ENCODE results near the gene SLC39A3.

Gene SLC39A3

DNA sequence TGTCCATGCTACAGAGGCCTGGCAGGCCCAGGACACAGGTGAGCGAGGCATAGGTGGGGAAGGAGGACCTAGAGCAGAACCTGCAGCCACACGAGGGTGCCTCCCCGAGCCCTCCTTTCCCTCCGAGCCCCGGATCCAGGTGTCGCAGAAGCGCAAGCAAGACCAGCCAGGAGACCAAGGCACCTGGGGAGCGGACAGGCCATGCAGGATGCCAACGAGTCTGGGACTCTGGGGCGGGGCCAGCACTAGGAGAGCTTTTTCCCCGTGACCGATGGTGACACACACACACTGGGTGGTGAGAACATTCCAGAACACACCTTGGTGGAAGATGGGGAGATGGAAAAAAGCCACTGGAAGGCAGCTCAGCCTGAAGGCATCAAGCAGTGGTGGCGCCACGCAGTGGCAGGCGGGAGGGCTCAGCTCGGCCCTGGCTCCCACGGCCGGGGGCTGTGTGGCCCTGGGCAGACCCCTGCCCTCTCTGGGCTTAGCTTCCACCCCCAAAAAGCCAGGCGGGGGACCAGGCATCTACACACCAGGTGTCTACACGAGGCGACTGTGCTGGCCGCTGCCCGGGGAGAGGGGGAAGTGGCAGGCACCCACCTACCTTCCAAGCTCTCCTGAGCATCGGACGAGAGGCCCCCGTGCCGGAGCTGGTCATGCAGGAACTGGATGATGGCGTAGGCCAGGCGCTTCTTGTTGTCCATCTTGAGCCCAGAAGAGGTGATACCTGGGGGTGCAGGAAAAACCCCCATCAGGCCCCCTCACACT, 28.7 kb upstream of the SLC39A3 start:
- no peak for DNase-seq

DNA sequence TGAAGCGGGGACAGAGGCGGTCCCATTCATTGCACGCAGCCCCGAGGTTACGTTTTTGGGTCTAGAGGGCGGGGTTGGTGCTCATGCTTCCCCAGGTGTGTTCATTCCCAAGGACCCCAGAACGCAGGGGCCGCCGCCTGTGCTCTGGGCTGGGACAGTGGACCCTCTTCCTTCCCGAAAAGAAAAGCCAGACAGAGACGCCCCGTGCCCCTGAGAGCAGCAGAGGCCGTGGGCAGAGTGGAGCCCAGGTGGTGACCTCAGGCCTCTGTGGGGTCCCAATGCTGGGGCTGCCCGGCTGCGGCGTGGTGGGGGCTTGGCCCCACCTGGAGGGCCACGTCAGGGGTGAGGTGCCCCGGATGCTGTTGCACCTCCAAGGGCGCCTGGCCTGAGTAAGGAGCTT, 27.9 kb upstream of the SLC39A3 start:
- DNase-seq = no peak

DNA sequence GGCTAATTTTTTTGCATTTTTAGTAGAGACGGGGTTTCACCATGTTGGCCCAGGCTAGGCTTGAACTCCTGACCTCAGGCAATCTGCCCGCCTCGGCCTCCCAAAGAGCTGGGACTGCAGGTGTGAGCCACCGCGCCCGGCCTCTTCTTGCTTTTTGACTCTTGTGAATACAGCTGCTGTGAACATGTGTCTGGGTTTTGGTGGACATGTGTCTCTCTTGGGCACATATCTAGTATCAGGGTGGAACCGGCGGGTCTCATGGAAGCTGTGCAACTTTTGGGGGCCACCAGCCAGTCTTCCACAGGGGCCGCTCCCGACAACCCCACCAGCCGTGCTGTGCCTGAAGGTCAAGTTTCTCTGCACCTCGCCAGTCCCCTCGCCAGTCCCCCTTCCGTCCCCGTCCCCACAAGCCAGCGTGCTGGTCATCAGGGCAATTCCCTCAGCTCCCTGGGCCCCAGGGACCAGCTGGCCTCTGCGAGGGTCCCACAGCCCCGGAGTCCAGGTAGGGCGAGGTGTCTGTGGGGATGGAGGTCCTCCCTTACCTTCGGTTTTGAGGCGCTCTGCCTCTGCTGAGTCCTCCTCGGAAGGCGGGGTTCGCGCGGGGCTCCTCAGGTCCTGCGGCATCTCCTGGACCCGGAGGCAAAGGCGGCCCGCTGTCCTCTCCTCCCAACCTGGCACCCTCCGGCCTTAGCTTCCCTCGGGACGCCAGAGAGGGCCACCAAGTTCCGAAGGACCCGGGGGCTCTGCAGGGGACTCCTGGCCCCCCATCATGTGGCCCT, 27.0 kb upstream of the SLC39A3 start:
- no peak for DNase-seq

DNA sequence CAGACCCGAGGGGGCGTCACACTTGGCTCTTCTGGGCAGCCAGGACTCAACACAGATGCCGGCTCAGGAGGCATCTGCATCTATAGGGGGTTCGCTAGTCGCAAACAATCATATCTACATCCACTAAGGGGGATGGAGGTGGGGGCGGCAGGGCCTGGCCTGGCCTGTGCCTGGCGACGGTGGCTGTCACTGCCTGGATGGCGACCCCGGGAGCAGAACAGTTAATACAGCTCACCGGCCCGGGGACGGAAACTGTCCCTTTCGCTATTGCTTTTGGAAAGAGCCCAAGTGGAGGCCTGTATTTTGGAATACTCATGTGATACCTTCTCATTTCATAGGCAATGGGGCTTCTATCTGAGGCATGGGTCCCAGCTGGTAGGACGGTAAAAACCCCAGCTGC, 25.6 kb upstream of the SLC39A3 start:
- DNase-seq = no peak

DNA sequence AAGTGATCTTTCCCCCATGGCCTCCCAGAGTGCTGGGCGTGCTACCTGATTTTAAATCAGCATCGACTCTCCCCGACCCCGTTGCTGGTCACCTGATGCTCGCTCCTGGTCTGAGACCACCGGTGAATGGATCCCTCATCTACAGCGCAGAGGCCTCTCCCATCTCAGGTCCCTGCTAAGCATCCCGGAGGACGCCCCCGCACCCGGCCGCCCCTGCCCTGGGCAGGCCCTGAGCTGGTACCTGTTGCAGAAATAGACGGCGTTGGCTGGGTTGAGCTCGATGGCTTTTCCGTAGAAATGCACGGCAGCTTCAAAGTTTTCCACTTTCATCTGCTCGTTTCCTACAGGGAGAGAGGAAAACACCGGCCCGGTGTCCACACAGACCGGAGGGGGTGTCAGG, 25.1 kb upstream of the SLC39A3 start:
- no peak for DNase-seq

DNA sequence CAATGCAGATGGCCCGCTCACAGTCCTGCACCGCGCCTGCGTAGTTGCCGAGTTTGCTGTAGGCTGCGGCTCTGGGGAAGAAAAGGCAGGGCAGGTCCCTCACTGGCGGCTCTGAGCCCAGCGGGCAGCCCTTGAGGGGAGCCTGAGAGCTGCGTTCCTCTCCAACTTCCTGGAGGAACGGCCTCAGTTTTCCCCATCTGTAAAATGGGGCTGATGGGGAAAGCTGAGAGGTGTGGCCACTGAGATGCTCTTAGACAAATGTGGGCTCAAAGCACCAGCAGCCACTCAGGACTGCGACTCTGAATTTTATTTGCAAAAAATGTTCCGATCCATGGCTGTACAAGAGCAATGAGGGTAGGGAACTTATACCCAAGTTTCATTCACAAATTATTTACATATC, 23.9 kb upstream of the SLC39A3 start:
- DNase-seq = no peak

DNA sequence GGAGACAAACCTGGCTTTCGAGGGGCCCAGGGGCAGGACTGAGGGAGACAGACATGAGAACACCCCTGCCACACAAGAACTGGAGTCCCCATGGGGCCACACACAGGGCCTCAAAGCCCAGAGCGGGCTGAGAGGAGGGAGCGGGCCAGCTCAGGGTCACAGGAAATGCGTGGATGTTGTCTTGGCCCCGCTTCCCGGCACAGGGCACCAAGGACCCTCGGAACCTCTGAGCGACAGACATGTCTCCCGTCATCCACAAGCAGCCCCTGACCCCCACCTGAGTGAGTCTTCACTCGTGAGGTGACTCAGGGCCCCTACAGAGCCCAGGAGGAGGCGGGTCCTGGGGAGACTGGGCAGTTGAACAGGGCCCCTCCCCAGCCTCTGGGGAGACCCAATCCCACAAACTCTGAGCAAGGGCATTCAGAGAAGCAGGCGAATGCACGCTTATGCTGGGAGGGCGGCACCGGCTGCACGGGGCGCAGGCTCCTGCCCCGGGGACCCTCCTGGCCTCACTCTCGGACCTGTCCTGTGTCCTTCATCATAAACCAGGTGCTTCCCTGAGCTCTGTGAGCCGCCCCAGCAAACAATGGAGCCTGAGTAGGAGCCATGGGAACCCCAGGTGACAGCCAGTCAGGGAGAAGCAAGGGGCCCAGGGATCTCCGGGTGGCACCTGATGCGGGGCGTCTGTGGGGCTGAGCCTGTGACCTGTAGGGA, 23.1 kb upstream of the SLC39A3 start:
- no peak for DNase-seq

DNA sequence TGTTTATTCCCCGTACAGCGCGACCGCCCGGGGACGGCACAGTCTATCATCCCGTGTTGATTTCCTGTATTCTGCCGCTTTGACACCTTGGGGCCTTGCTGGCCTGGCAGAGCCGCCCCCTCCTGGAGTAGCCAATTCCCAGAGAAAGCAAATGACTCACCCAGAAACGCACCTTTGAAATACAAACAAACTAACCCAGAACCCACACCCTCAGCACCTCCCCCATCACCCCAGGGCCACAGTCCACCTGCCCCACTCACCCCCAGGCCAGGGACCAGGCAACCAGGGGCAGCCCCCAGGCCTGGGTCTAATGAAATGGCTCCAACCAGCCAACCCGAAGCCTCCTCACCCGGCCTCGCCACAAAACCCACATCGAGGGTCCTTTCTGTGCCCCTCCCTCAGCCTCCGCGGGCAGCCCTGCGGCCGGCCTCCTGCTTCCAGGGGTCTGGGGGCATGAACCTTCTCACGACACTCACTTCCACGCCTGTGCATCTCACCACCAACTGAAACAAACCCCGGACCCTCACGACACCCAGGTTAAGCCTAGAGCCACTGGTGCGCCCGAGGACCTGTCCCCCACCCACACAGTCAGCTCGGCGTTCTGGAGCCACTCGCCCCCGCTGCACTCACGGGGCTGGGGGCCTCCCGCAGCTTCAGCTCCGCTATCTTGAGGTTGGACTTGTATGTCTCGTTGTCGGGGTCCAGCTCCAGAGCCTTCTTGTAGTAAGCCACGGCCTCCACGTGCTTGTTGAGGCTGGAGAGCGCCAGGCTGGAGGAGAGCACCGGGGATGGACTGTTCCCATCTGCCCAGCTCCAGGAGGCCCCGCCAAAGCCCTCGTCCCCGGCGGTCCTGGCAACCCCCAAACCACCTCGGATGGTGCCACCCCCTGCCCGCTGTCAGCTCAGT, 22.3 kb upstream of the SLC39A3 start:
- no peak for DNase-seq

DNA sequence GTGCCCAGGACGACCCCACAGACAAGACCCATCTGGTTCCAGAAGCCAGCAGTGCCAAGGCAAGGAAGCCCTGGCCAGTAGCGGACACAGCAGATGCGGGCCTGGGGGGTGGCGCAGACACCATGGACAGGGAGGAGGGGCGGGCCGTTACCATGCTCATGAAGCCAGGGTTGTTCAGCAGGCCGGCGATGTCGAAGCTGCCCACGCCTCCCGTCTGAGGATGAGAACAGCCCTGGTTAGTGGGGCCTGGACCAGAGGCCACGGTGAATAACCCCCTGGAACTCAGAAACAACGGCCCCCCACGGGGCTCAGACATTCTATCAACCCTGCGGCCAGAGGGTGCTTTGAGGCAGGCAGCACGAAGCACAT, 21.5 kb upstream of the SLC39A3 start:
- DNase-seq = no peak

DNA sequence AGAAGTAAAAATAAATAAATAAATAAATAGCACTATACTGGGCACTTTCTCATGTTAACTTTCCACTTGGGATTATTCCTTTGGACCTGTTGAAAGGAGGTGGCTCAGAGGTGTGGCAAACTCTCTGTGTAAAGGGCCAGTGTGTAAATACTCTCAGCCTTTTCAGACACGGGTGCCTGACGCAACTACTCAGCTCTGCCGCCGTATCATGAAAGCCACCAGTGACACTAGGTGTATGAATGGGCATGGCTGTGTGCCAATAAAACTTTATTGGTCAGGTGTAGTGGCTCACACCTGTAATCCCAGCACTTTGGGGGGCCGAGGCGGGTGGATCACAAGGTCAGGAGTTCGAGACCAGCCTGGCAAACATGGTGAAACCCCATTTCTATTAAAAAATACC, 20.1 kb upstream of the SLC39A3 start:
- no peak for DNase-seq

DNA sequence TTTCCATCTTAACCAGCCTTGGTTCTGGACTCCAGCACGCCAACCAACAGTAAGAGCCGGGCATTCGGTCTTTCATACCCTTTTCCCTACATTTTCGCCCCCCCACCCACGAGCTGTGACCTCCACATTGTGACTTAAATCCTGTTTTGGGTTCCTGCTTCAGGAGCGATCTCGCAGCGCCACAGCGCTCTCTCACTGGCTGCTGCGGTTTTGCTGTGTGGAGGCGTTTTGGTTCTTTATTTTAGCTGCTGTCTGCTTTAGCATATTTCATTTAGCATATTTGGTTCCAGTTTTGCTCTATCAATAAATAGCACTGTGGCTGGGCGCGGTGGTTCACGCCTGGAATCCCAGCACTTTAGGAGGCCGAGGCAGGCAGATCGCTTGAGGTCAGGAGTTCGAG, 19.5 kb upstream of the SLC39A3 start:
- DNase-seq = no peak

DNA sequence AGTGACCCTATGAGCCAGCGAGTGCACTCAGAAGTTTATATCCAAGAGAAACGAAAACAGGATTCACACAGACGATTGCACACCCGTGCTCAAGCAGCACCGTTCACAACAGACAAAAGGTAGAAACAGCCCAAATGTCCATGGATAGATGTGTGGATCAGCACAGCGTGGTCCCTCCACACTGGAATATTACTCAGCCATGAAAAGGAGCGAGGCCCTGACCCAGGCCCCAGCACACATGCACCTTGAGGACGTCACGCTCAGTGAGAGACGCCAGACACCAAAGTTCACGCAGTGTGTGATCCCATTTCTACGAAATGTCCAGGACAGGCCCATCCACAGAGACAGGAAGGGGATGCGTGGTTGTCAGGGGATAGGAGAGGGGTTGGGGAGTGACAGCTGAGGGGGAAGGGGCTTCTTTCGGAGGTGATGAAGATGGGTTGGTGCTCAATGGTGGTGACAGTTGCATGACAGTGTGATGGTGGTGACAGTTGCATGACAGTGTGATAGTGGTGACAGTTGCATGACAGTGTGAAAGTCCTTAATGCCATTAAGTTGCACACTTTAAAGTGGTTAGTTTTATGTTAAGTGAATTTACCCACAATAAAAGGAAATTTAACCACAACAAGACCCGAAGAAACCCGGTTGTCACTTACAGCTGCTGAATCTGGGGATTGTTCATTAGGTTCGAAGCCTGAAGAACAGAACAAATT, 18.9 kb upstream of the SLC39A3 start:
- DNase-seq = no peak

DNA sequence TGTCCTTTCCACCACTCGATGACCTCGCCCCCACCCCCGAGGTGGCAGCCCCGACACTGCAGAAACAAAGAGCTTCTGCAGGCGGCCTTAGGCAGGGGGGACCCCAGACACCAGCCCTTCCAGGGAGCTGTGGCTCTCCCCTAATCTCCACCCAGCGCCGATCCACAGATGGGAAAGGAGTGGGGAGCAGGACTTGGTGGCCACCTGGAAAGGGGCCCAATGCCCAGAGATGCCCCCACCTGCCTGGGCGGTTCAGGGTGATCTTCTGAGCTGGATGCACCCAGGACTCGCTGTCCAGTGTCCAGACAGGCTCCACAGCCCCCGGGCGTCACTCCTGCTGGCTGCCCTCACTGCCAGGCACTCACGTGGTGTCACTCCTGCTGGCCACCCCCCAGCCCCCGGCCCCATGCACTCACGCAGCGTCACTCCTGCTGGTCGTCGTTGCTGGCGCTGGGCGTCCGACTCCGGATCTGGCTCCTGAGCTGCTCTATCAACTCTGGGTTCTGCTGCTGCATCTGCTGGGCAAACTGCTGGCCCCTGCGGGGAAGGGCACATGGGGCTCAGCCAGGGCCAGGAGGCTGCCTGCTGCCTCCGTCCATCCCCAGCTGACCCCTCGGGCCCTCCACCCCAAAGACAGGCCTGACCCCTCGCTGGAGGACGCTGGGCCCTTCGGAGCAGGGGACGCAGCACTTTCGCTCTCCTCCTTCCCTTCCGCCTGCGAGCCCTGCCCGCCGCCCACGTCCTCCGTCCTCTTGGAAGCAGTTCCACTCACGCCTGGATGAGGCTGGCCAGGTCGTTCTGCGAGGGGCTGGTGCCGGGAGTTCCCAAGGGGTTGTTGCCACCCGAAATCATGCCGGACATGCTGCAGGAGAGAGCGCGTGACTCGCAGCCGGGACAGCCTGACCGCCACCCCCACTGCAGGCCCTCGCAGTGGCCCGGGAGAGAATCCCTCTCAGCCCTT, 17.4 kb upstream of the SLC39A3 start:
- DNase-seq = no peak

DNA sequence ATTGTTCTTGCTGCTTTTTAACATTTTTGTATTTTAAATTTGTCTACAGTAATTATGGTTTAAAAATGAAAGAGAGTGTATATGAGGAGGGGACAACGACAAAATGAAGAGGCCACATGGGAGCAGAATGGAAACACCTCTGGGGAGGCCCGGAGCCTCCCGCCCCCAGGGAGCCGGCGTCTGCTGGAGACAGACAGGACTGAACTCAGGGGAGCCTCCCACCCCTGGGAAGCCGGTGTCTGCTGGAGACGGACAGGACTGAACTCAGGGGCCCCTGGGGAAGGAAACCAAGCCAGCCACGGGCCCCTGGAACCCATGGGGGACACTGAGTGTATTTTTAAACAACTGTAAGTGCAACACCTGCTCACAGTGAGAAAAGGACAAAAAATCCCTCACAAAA, 16.7 kb upstream of the SLC39A3 start:
- no peak for DNase-seq

DNA sequence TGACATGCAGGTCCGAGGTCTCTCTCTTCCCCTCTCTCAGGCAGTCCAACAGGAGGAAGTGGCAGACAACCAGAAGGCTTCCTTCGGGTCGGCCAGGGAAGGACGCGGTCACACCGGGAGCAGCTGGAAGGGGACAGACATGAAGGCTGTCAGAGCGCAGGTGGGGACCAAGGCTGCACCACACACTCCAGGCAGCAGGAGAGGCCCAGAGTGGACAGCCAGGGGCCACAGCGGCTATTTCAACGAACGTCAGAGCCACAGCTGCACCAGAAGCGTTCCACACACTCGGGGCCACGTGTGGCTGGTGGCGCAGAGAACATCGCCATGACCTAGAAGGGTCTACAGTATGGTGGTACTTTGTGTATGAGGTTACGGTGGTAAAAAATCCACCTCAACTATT, 16.0 kb upstream of the SLC39A3 start:
- DNase-seq = no peak

DNA sequence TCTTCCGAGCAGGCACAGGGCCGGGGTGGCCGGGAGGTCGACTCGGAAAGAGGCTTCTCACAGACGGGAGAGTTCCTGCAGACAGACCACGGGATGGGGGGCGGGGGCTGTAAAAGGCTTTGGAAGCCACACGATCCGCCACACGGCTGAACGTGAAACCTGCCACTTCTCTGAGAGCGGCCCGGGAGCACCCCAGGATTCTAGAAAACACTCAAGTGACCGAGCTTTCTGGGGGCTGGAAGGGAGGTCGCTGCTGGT, 15.6 kb upstream of the SLC39A3 start:
- no peak for DNase-seq

DNA sequence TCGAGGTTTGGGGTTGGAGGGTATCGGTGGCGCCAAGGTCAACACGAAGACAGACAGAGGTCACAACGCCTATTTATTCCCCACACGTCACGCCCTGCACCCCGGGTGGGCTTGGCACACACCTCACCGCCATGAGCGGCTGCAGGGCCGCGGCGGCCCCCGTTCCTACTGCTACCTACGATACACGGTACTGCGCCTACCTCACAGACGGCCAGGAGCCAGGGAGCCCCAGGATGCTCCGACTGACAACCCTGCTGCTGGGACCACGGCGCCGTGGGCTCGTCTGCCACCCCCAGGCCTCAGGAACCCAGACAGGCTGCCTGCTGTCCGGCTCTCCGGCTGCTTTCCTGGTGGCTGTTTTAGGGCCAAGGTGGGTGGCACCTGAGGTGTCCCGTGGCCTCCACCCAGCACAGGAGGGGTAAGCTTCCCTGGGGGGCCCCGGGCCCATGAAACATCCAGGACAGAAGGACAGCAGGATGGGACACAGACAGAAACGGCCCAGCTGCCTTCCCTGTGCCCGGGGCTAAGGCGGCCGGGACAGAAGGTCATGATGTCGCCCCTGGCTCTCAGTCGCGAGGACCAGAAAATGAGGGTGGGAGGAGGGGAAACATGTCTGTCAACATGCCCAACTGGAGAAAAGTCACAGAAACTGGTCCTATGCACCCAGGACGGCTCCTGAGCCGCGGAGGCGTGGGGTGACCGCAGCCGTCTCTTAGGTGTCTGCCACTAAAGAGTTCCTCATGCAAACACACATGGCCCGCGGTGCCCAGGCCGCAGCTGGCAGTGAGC, 15.0 kb upstream of the SLC39A3 start:
- no peak for DNase-seq

DNA sequence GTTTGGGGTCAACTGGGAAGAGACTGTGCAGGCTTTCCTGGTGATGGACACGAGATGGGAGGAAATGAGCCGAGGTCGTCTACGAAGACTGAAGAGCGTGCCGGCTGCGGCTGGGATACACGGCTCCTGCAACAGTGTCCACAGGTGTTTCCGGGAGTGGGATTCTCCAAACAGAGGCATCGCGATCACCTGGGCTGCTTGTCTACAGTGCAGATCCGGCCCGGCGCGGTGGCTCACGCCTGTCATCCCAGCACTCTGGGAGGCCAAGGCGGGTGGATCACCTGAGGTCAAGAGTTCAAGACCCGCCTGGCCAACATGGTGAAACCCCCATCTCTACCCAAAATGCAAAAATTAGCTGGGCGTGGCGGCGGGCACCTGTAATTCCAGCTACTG, 11.6 kb upstream of the SLC39A3 start:
- DNase-seq = no peak

DNA sequence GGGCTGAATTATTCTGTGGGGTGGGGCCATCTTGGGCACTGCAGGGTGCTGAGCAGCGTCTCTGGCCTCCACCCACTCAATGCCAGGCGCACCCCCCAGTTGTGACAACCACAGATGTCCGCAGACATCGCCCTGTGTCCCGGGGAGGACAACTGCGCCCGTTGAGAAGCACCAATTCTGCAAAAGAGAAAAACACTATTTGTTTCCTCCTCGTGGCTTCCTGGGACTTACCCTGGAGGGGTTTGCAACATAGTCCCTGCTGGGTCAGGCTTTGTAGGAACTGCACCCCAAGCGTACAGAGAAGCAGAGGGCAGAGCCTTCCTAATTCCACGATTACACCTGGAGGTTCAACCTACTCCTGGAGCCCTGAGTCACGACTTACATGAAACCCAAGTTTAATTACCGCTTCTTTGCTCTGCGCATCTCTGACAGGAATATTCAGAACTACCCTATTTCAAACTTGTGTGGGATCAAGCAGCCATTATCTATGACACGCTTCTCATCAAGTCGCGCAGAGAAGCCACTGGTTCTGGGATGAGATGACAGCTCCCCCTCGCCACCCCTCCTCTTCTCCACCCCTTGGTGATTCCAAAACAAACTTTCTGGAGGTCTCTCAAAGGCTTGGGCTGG, 11.1 kb upstream of the SLC39A3 start:
- no peak for DNase-seq

DNA sequence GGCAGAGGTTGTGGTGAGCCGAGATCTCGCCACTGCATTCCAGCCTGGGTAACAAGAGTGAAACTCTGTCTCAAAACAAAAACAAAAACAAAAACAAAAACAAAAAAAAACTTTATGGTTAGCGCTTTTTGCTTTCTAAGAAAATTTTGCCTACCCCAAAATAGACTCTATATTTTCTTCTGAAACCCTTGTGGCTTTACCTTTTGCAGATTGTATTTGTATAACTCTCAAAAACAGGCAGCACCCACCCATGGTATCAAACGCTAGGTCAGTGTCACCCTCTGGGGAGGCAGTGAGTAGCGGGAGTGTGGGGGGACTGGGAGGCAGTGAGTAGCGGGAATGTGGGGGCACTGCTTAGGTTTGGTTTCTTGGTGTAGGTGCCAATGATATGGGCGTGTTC, 7.5 kb upstream of the SLC39A3 start:
- no peak for DNase-seq

Data from NCI-H187 treated with DMSO at 0.1 percent for 48 hours (cell line).